GM12874 (cell line): ENCODE measurements around the gene PLCD3.

Experiments used
- TF ChIP-seq, protein P1 (sequence below): IDR thresholded peaks from 2 replicates; pipeline ENCODE4 v1.5.1; 2011; ENCODE audit warnings: low read depth, mild to moderate bottlenecking, control low read depth, low read length, moderate library complexity; ENCODE audit not compliant: insufficient read depth

The PLCD3 gene

DNA sequence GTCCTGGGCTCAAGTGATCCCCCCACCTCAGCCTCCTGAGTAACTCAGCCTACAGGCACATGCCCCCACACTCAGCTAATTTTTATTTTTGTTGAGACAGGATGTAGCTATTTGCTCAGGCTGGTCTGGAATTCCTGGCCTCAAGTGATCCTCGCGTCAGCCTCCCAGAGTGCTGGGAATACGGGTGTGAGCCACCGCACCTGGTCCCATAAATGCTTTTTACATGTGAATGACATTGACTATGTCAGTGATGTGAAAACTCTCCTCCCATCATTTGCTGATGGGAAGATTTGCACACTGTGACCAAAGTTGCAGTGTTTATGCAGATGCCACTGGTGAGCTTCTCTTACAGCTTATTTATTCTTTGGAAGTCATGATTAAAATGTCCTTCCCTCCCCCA, 15.0 kb downstream of the PLCD3 start:
- TF ChIP-seq, protein P1, sequence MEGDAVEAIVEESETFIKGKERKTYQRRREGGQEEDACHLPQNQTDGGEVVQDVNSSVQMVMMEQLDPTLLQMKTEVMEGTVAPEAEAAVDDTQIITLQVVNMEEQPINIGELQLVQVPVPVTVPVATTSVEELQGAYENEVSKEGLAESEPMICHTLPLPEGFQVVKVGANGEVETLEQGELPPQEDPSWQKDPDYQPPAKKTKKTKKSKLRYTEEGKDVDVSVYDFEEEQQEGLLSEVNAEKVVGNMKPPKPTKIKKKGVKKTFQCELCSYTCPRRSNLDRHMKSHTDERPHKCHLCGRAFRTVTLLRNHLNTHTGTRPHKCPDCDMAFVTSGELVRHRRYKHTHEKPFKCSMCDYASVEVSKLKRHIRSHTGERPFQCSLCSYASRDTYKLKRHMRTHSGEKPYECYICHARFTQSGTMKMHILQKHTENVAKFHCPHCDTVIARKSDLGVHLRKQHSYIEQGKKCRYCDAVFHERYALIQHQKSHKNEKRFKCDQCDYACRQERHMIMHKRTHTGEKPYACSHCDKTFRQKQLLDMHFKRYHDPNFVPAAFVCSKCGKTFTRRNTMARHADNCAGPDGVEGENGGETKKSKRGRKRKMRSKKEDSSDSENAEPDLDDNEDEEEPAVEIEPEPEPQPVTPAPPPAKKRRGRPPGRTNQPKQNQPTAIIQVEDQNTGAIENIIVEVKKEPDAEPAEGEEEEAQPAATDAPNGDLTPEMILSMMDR: no peak

DNA sequence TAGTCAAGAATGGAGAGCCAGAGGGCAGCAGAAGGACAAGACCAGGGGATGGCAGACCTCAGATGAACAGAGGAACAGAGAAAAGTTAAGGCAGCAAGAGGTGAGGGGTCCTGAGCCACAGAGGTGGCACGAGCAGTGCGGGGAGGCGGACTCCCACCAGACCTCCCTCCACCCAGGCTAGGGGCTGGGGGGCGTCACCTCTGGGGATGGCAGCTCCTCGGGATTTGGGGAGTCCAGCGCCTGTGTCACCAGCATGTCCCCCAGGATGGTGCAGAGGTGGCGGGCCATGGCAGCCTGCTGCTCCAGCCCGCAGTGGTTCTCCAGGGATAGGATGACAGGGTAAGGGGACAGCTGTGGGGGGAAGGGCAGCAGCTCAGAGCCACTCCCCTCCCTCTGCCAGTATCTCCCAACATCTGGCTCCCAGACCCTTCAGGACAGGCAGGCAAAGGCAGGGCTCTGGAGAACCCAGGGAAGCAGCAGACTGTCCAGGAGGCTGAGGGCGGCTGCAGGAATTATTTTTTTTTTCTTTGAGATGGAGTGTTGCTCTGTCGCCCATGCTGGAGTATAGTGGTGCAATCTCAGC, 15.8 kb downstream of the PLCD3 start:
- TF ChIP-seq, protein P1: no peak

DNA sequence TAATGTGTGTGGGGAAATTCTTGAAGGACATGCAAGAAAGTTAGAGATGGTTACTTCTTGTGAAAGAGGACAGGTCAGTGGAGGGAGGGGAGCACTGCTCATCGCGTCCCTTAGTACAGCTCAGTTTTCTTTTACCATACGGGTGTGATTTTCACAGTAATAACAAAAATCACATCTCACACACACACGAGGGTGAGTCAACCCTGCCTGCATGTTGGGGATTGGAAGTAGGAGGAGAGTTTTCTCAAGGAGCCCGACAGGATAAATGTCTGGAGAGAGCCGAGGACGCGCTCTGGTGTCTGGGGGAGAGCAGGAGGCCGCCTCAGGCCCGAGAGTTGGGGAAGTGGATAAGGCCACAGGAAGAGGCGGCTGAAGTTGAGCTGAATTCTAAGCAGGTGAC, 16.4 kb downstream of the PLCD3 start:
- TF ChIP-seq, protein P1: no peak

DNA sequence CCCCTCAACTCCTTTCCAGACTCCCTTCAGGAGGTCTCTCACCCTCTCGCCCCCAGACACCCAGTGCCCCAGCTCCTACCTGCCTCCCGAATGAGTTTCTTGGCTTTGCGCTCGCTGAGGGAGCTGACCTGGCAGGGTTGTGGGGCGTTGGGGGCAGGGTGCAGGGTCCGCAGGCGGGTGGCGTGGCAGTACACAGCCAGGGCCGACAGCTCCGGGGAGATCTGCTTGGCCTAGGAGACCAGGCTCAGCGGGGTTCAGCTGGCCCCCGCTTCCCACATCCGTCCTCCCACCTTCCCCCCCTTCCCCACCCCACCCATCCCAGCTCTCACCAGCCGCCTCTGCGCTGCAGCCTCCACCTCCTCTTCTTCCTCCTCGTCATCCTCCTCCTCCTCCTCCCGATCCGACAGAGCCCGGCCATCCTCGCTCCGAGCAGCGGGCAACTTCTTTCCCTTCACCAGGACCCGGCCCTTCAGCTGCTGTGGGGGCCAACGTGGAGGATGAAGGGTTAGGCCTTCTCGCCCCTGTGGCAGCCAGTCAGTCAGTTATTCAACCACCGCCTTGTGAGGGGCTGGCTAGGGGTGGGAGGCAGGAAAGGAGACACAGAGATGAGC, 17.2 kb downstream of the PLCD3 start:
- TF ChIP-seq, protein P1: no peak

DNA sequence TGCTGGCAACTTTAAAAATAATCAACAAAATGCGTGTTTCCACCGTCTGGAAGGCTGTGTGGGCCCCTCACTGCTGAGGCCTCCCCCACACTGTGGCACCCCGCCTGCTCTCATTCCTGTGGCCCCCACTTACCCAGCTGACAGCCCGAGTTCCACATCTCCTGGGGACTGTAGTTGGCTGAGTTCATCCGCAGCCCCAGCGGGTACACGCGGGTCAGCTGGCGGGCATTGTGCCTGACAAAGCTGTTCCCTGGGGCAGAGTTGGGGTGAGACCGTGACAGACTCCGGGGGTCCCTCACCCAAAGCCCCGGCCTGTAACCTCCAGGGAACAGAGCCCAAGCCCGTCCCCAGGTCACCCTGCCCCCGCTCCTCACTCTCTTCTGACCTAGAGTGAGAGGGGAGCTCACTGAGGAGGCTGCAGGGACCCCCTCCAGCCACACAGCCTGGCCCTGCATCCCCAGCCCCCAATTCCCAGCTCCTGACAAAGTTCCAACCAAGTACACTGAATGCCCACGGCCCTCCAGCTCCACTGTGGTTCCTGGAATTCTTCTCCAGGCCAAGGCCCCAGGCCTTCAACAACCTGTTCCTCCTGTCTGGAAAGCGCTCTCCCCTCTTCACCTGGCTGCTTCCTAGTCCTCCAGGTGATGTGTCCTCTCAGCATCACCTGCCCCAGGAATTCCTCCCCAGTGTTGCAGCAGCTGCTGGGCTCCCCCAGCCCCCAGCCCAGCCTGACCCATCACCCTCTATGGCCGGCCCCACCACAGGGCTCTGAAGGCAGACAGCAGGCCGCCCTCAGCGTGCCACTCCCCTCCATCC, 18.0 kb downstream of the PLCD3 start:
- TF ChIP-seq, protein P1: no peak

DNA sequence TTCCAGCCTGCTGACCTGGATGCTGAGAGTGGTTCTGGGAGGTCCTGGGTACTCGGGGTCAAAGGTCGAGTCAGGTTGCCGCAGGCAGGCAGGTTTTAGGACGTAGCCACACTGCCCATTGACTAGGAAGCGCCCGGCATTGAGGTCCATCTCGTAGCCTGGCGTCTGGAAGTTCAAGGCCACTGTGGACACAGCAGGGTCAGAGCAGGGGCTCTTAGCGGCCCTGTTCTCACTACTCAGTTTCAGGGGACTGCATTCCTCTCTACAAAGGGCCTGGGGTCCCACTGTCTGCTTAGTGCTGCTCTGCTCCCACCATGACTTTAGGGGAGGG, 18.9 kb downstream of the PLCD3 start:
- TF ChIP-seq, protein P1: no peak

DNA sequence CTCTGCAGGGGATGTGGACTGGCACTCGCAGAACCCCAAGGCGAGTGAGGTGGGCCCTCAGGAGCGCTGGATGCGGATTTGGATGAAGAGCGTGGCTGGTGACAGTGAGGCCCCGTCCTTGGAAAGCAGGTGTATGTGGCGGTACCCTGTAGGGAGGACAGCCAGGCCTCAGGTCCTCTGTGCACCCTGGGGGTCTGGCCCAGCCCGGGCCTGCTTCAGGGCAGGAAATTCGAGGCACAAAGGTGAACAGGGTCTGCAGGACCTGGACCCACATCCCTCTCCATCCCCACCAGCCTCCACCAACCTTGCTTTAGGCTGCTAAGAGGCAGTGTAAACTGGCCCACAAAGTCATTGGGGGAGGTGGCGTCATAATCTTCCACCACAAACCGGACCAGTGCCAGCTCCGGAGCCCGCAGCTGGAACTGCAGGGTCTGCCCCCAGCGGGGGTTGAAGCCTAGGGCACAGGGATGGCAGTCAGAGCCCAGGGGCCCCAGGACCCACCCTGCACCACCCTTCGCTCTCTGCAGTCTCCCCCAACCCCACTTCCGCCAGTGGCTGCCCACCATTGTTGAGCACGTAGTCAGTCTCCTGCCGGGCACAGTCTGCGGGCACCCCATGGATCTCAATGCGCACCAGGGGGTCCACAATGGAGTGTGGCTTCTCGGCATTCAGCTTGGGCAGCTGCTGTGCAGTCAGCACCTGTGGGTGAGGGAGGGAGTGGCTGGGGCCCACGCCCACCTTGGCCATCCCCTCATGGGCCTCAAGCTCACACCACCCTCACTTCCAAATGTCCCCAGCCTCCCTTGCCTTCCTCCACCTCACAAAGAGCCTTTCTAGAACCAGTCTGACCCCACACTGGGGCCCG, 19.5 kb downstream of the PLCD3 start:
- TF ChIP-seq, protein P1: no peak
